Stimulated activated CD8-positive, alpha-beta memory T cell treated with anti-CD3 and anti-CD28 coated beads, Interleukin-4, amount 100 ng/mL, for 4 hours (primary cell): ENCODE results near the gene EFNA3.

Experiments
- DNase-seq, 2 donors: peaks; one replicate each; pipeline ENCODE4 v3.0.0-alpha.2; 2020; ENCODE audit warnings: low read depth in 2 of 2, low spot score in 1 of 2

Gene EFNA3

GRCh38 chr1:155083052-155083541, 4.5 kb downstream of the EFNA3 start:
- no peak for DNase-seq

- DNase-seq = no peak
Measured at GRCh38 chr1:155083865-155084721, 5.5 kb downstream of the EFNA3 start.

- peak; percentile 78 to 84 for DNase-seq
Measured at GRCh38 chr1:155084722-155085503, 6.3 kb downstream of the EFNA3 start.

GRCh38 chr1:155085504-155086127, 7.0 kb downstream of the EFNA3 start:
- DNase-seq = peak; percentile 69 to 72

- DNase-seq = peak; percentile 51 to 57
Measured at GRCh38 chr1:155086128-155086741, 7.6 kb downstream of the EFNA3 start.

GRCh38 chr1:155086856-155087535, 8.4 kb downstream of the EFNA3 start:
- DNase-seq = no peak

GRCh38 chr1:155091071-155092051, 12.7 kb downstream of the EFNA3 start:
- DNase-seq = peak; percentile 54 to 69

- no peak for DNase-seq
Measured at GRCh38 chr1:155092131-155092530, 13.5 kb downstream of the EFNA3 start.

GRCh38 chr1:155092641-155093040, 14.0 kb downstream of the EFNA3 start:
- no peak for DNase-seq

- DNase-seq = no peak
Measured at GRCh38 chr1:155093911-155094621, 15.4 kb downstream of the EFNA3 start.

- DNase-seq = no peak
Measured at GRCh38 chr1:155094622-155094948, 15.9 kb downstream of the EFNA3 start.

- DNase-seq = no peak
Measured at GRCh38 chr1:155099331-155099730, 20.7 kb downstream of the EFNA3 start.

GRCh38 chr1:155103325-155103724, 24.7 kb downstream of the EFNA3 start:
- no peak for DNase-seq

- DNase-seq = no peak
Measured at GRCh38 chr1:155104605-155105534, 26.2 kb downstream of the EFNA3 start.

- DNase-seq = no peak
Measured at GRCh38 chr1:155105604-155106011, 27.0 kb downstream of the EFNA3 start.

GRCh38 chr1:155106862-155107261, 28.2 kb downstream of the EFNA3 start:
- no peak for DNase-seq

GRCh38 chr1:155107309-155108264, 28.9 kb downstream of the EFNA3 start:
- no peak for DNase-seq
